WTC11 (cell line): Measurements from ENCODE around the gene C9orf50. TPM values are rescaled to one million over a fixed set of nuclear protein-coding genes. Genes with fewer than 3 reads are reported as not detected.

Experiments
- ATAC-seq: fragments of 200-7000 bp; cut with Tn5 transposase; 2 replicates; pipeline ENCODE4 v1.10.0; 2021; ENCODE audit warnings: mild to moderate bottlenecking, moderate library complexity
- CTCF ChIA-PET: fragments of 300-600 bp; sonication (Branson Sonifier 250); formaldehyde crosslinking; loops from one replicate; lab custom pipeline; 2021; ENCODE audit warnings: antibody characterized with exemption; lab: Charles Lee
- POLR2A ChIA-PET: fragments of 350-600 bp; sonication (Branson Sonifier 250); formaldehyde crosslinking; loops from one replicate; lab custom pipeline; 2021; ENCODE audit warnings: antibody characterized with exemption; lab: Charles Lee
- DNase-seq: peaks from one replicate; pipeline ENCODE4 v3.0.0; 2021; ENCODE audit warnings: low spot score
- H3K27ac Mint-ChIP-seq: 2 replicates; pipeline ENCODE4 v1.8.0; 2021; ENCODE audit warnings: mixed read lengths
- H3K27me3 Mint-ChIP-seq: 2 replicates; pipeline ENCODE4 v1.8.0; 2021; ENCODE audit warnings: low read depth, mild to moderate bottlenecking, moderate library complexity, mixed read lengths
- H3K36me3 Mint-ChIP-seq: 2 replicates; pipeline ENCODE4 v1.8.0; 2021; ENCODE audit warnings: mixed read lengths
- H3K4me1 Mint-ChIP-seq: 2 replicates; pipeline ENCODE4 v1.8.0; 2022; ENCODE audit warnings: mixed read lengths
- H3K4me3 Mint-ChIP-seq: 2 replicates; pipeline ENCODE4 v1.8.0; 2021; ENCODE audit warnings: mild to moderate bottlenecking, moderate library complexity, mixed read lengths
- H3K9me3 Mint-ChIP-seq: 2 replicates; pipeline ENCODE4 v1.8.0; 2021; ENCODE audit warnings: mixed read lengths
- AFF4 ChIP-seq: sonication (generic); formaldehyde crosslinking; IDR thresholded peaks from 2 replicates; pipeline ENCODE4 v1.8.1; 2023; ENCODE audit warnings: mild to moderate bottlenecking, missing genetic modification reagents, borderline replicate concordance
- CBFB ChIP-seq: sonication (generic); formaldehyde crosslinking; IDR thresholded peaks from 2 replicates; pipeline ENCODE4 v1.8.1; 2022; ENCODE audit warnings: mild to moderate bottlenecking, low read depth, missing genetic modification reagents
- CDX4 ChIP-seq: fragments of 250-450 bp; sonication (Bioruptor Pico); IDR thresholded peaks from 2 replicates; pipeline ENCODE4 v1.9.0; 2021; ENCODE audit warnings: moderate library complexity, mild to moderate bottlenecking, inconsistent platforms, borderline replicate concordance
- ETV6 ChIP-seq: sonication (generic); formaldehyde crosslinking; IDR thresholded peaks from 2 replicates; pipeline ENCODE4 v1.8.1; 2022; ENCODE audit warnings: mild to moderate bottlenecking, missing genetic modification reagents
- MXD4 ChIP-seq: fragments of 250-450 bp; sonication (Bioruptor Pico); IDR thresholded peaks from 2 replicates; pipeline ENCODE4 v1.8.0; 2021; ENCODE audit warnings: mild to moderate bottlenecking, moderate library complexity, borderline replicate concordance
- MYBL2 ChIP-seq: sonication (generic); formaldehyde crosslinking; IDR thresholded peaks from 2 replicates; pipeline ENCODE4 v1.8.1; 2023; ENCODE audit warnings: mild to moderate bottlenecking, moderate library complexity, missing genetic modification reagents
- NFYB ChIP-seq: sonication (generic); formaldehyde crosslinking; conservative IDR thresholded peaks from 2 replicates; pipeline ENCODE4 v1.8.0; 2022; ENCODE audit warnings: low read depth, missing genetic modification reagents
- RELA ChIP-seq: sonication (generic); formaldehyde crosslinking; IDR thresholded peaks from 2 replicates; pipeline ENCODE4 v1.8.1; 2022; ENCODE audit warnings: missing genetic modification reagents, mild to moderate bottlenecking, borderline replicate concordance
- ZNF121 ChIP-seq: sonication (generic); formaldehyde crosslinking; IDR thresholded peaks from 2 replicates; pipeline ENCODE4 v1.8.0; 2023; ENCODE audit warnings: missing genetic modification reagents
- ZNF219 ChIP-seq: sonication (generic); formaldehyde crosslinking; IDR thresholded peaks from 2 replicates; pipeline ENCODE4 v1.8.0; 2023; ENCODE audit warnings: missing genetic modification reagents, mild to moderate bottlenecking, borderline replicate concordance
- ZNF423 ChIP-seq: fragments of 250-450 bp; sonication (Bioruptor Pico); IDR thresholded peaks from 2 replicates; pipeline ENCODE4 v2.1.2; 2022; ENCODE audit warnings: mild to moderate bottlenecking, moderate library complexity
- ZNF425 ChIP-seq: fragments of 250-450 bp; sonication (Bioruptor Pico); conservative IDR thresholded peaks from 2 replicates; pipeline ENCODE4 v1.9.0; 2021; ENCODE audit warnings: mild to moderate bottlenecking
- ZNF532 ChIP-seq: fragments of 250-450 bp; sonication (Bioruptor Pico); IDR thresholded peaks from 2 replicates; pipeline ENCODE4 v1.9.0; 2021; ENCODE audit warnings: mild to moderate bottlenecking, borderline replicate concordance
- total RNA-seq: library from RNA; stranded (reverse); gene quantifications from 3 replicates; pipeline ENCODE4 v1.2.3, GENCODE V29; 2021
- TF ChIP-seq, protein P1 (sequence below): fragments of 250-450 bp; sonication (Bioruptor Pico); IDR thresholded peaks from 2 replicates; pipeline ENCODE4 v1.9.0; 2021; ENCODE audit warnings: mild to moderate bottlenecking
- TF ChIP-seq, protein P2 (sequence below): fragments of 250-450 bp; sonication (Bioruptor Pico); IDR thresholded peaks from 2 replicates; pipeline ENCODE4 v2.1.2; 2022; ENCODE audit warnings: mild to moderate bottlenecking, moderate library complexity
- TF ChIP-seq, protein P3 (sequence below): sonication (generic); formaldehyde crosslinking; IDR thresholded peaks from 2 replicates; pipeline ENCODE4 v1.8.1; 2023; ENCODE audit warnings: mild to moderate bottlenecking, missing genetic modification reagents, moderate library complexity
- TF ChIP-seq, protein P4 (sequence below): sonication (generic); formaldehyde crosslinking; IDR thresholded peaks from 2 replicates; pipeline ENCODE4 v1.8.0; 2022; ENCODE audit warnings: mild to moderate bottlenecking, missing genetic modification reagents

Gene C9orf50
- total RNA-seq, 1 experiment from 2014 or later: 0.11 TPM

GRCh38 chr9:129633848-129634247, 12.9 kb upstream of the C9orf50 start:
- Mint-ChIP-seq H3K9me3 (no peaks in the 10 kb centered on the region), H3K27me3 (no peaks in the 10 kb centered on the region), H3K4me1 (peaks cover 19% of the 10 kb centered on the region), H3K4me3 (no peak overlapping the region), H3K36me3 (peaks cover 31% of the 10 kb centered on the region), H3K27ac (no peak overlapping the region)
- ATAC-seq: no peak
- POLR2A ChIA-PET: no interaction called here
- CTCF ChIA-PET: no interaction called here
- DNase-seq: no peak
- TF ChIP-seq MYBL2 (CRISPR knock-in tag): no peak
- no peak for TF ChIP-seq ZNF219
- no peak for TF ChIP-seq CDX4 (CRISPR knock-in tag)
- TF ChIP-seq, protein P1, sequence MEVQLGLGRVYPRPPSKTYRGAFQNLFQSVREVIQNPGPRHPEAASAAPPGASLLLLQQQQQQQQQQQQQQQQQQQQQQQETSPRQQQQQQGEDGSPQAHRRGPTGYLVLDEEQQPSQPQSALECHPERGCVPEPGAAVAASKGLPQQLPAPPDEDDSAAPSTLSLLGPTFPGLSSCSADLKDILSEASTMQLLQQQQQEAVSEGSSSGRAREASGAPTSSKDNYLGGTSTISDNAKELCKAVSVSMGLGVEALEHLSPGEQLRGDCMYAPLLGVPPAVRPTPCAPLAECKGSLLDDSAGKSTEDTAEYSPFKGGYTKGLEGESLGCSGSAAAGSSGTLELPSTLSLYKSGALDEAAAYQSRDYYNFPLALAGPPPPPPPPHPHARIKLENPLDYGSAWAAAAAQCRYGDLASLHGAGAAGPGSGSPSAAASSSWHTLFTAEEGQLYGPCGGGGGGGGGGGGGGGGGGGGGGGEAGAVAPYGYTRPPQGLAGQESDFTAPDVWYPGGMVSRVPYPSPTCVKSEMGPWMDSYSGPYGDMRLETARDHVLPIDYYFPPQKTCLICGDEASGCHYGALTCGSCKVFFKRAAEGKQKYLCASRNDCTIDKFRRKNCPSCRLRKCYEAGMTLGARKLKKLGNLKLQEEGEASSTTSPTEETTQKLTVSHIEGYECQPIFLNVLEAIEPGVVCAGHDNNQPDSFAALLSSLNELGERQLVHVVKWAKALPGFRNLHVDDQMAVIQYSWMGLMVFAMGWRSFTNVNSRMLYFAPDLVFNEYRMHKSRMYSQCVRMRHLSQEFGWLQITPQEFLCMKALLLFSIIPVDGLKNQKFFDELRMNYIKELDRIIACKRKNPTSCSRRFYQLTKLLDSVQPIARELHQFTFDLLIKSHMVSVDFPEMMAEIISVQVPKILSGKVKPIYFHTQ (CRISPR knock-in tag): no peak
- TF ChIP-seq, protein P2, sequence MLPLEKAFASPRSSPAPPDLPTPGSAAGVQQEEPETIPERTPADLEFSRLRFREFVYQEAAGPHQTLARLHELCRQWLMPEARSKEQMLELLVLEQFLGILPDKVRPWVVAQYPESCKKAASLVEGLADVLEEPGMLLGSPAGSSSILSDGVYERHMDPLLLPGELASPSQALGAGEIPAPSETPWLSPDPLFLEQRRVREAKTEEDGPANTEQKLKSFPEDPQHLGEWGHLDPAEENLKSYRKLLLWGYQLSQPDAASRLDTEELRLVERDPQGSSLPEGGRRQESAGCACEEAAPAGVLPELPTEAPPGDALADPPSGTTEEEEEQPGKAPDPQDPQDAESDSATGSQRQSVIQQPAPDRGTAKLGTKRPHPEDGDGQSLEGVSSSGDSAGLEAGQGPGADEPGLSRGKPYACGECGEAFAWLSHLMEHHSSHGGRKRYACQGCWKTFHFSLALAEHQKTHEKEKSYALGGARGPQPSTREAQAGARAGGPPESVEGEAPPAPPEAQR (CRISPR knock-in tag): no peak
- no peak for TF ChIP-seq CBFB (CRISPR knock-in tag)
- no peak for TF ChIP-seq AFF4 (CRISPR knock-in tag)
- no peak for TF ChIP-seq NFYB (CRISPR knock-in tag)
- no peak for TF ChIP-seq ZNF121 (CRISPR knock-in tag)
- no peak for TF ChIP-seq ZNF425 (CRISPR knock-in tag)
- TF ChIP-seq RELA: no peak
- TF ChIP-seq, protein P3, sequence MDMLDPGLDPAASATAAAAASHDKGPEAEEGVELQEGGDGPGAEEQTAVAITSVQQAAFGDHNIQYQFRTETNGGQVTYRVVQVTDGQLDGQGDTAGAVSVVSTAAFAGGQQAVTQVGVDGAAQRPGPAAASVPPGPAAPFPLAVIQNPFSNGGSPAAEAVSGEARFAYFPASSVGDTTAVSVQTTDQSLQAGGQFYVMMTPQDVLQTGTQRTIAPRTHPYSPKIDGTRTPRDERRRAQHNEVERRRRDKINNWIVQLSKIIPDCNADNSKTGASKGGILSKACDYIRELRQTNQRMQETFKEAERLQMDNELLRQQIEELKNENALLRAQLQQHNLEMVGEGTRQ: no peak
- TF ChIP-seq, protein P4, sequence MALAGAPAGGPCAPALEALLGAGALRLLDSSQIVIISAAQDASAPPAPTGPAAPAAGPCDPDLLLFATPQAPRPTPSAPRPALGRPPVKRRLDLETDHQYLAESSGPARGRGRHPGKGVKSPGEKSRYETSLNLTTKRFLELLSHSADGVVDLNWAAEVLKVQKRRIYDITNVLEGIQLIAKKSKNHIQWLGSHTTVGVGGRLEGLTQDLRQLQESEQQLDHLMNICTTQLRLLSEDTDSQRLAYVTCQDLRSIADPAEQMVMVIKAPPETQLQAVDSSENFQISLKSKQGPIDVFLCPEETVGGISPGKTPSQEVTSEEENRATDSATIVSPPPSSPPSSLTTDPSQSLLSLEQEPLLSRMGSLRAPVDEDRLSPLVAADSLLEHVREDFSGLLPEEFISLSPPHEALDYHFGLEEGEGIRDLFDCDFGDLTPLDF (CRISPR knock-in tag): no peak
- no peak for TF ChIP-seq ZNF532 (CRISPR knock-in tag)
- no peak for TF ChIP-seq ETV6 (CRISPR knock-in tag)
- no peak for TF ChIP-seq MXD4
- no peak for TF ChIP-seq ZNF423 (CRISPR knock-in tag)
